ENCODE measurements around the gene POFUT2.
"Not testable (repeated sequence)": the region's sequence is repeated elsewhere in the genome, so short reads cannot be mapped to it uniquely, and the experiment has no call there.

The POFUT2 gene

DNA sequence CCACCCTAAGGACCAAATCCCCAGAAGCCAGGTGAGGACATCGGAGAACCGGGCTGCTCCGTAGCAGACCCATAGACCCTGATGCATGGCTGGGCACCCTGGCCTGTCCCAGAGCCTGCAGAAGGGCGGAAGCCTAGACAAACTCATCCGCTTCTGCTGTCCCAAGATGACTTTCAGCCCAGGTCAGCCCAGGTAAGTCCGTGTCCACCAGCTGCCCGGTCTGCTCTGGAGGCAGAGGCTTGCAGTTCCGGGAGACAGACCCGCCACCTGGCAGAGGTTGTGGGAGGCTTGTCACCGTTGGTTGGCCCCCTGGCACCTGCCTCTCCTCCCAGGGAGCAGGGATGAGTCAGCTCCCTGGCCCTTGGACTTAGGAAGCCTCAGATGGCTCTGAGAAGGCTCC is 22.8 kb upstream of the POFUT2 start:
- no peak for DNase-seq (ENCODE audit: low read depth in 1 of 2, low spot score in 1 of 2)

DNA sequence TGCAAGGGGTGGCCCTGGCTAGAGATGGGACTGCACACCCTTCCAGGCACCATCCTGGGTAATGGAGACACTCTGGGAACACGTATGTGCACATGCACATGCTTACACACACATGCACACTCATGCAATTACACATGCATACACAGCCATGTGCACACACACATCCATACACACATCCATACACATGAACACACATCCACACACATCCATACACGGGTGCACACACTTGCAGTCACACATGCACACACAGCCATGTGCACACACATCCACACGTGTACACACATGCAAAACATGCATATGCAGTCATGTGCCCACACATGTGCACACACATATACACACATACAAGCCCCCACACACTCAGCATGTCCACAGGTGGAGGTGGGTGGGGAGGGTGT is 22.3 kb upstream of the POFUT2 start:
- DNase-seq (ENCODE audit: low read depth in 1 of 2, low spot score in 1 of 2), result no peak

DNA sequence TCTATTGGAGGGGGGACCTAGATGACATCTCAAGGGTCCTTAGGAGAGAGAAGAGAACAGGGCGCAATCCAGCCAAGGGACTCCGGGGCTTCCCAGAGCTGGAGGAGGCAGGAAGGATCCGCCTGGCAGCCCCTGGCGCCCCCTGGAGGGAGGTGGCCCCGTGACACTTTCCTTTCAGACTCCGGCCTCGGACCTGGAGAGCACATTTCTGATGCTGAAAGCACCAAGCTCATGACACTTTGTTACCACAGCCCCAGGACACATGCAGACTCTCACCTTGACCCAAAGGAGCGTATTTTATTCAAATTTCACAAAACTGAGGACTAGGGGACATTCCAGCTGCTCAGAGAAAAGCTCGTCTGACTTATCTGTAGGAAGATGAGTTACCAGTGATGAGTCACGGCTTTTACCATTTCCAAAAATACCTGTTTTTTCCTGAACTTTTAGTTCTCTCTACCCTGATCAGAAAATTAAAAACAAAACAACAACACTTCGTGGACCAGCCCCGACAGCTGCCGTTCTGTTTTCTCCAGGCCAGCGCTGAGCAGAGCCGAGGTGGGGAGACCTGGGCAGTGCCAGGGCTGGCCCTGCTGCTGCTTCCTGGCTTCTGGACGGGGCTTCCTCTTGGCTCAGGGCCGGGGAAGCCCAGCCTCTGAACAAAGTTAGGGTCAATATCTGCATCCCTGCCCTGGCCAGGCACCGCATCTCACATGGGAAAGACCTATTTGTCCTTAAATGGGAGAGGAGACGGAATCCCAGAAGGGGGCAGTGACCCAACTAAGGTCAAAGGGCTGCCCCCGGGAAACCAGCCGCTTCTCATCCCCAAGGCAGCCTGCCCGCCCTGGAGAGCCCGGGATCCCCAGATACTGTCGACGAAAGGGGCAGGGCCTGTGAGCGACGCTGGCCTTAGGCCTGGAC is 21.6 kb upstream of the POFUT2 start:
- no peak for DNase-seq (ENCODE audit: low read depth in 1 of 2, low spot score in 1 of 2)

DNA sequence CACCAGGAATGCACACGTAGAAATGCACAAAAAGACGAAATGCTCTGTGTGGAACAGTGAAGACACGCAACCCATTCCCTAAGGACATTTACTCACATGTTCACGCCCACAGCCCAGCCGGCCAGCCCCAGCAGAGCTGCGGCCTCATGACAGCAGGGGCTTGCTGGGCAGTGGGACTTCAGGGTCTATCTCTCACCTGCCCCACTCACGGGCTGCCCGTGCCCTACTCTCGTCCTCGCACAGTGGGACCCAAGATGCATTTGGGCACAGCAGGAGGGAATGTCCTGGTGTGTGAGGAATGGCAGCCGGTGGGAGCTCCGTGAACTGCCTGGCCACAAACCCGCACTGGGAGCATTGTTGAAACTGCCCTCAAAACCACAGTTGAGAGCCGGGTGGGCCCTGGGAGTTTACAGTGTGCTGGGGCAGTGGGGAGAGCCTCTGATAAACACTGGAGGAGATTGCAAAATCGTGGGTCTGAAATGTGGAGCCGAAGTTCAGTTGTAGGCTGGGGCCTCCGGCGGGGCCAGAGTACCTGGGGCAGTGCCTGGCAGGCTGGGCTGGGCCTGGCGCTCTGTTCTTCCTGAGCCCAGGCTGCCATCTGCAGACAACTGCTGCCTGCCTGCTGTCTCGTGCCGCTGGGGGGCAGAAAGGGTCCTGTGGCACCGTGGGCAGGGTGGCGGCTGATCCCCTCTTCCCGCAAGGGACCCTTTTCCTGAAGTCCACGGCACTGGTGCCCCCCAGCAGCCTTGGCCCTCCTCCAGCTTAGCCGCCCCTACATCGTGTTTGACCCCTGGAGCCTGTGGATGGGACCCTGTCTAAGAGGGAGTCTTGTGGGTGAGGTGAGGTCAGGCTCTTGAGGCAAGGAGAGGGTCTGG is 20.7 kb upstream of the POFUT2 start:
- DNase-seq (ENCODE audit: low read depth in 1 of 2, low spot score in 1 of 2), result no peak

DNA sequence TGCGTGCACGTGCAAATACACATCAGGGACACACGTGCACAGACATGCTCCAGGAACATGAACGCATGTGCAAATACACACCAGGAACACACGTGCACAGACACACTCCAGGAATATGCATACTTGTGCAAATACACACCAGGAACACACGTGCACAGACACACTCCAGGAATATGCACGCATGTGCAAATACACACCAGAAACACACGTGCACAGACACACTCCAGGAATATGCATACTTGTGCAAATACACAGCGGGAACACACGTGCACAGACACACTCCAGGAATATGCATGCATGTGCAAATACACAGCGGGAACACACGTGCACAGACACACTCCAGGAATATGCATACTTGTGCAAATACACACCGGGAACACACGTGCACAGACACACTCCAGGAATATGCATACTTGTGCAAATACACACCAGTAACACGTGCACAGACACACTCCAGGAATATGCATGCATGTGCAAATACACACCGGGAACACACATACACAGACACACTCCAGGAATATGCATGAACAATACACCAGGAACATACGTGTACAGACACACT is 20.0 kb upstream of the POFUT2 start:
- DNase-seq (ENCODE audit: low read depth in 1 of 2, low spot score in 1 of 2), result not testable (repeated sequence)

DNA sequence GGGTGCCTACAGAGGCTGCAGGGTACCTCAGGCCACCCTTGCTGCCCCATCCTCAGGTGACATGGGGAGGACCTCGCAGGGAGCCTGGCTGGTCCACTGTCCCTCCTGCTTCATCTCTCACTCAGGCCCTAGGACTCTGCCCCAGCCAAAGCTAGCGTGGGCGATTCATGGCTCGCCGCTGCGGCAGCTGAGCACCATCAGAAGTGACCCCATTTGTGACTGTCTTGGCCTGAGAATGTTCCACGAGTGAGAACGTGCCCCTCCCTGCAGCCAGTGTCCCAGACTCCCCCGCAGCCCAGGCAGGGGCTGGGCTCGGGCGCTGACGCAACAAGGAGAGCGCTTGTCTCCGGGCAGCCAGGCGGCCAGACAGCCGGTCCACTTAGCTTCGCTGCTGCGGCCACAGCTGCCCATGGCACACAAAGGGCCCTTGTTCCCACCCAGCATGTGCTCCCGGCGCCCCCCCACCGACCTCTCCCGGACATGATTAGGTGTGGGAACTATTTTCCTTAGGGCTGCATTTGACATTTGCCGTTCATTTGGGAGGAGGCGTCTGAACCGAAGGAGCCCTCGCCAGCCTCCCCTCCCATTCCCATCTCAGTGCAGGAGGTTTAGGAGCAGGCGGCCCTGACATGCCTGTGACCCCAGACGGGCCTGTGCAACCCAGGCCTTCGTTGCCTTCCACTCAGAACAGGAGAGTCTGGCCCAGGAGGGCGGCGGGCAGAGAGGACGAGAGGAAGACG is 19.3 kb upstream of the POFUT2 start:
- DNase-seq (ENCODE audit: low read depth in 1 of 2, low spot score in 1 of 2), result no peak

DNA sequence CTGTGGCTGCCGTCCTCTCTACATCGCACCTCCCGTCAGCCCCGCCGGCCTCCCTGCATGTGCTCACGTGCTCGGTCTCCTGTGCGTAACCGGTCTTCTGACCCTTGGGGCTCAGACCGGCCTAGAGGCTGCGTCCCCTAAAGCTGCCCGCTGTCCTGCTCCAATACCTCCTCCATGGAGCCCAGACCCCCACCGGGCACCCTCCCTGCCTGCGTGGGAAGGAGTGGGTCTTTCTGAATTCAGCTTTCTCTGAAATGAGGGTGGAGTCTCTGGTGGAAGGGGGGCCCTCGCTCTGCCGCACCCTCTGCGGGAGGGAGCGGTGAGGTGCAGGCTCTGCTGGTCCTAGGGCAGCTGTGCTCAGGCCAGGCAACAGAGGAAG is 18.7 kb upstream of the POFUT2 start:
- no peak for DNase-seq (ENCODE audit: low read depth in 1 of 2, low spot score in 1 of 2)

DNA sequence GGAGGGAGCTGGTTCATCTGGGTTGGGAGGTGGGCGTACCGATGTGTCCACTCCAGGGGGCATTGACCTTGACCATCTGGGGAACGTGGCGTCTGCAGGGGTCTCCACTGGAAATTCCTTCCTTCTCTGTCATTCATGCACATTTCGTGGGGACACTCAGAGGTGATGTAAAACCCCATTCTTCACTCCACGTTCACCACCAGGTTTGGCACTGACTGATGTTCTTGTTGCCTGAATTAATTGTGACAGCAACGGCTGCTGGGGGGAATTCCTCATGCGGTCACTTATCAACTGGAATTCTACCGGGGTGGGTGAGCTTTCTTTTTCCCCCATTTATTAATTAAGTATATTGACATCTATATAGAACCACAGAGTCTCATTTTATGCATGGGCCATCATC is 18.1 kb upstream of the POFUT2 start:
- DNase-seq (ENCODE audit: low read depth in 1 of 2, low spot score in 1 of 2), result no peak

DNA sequence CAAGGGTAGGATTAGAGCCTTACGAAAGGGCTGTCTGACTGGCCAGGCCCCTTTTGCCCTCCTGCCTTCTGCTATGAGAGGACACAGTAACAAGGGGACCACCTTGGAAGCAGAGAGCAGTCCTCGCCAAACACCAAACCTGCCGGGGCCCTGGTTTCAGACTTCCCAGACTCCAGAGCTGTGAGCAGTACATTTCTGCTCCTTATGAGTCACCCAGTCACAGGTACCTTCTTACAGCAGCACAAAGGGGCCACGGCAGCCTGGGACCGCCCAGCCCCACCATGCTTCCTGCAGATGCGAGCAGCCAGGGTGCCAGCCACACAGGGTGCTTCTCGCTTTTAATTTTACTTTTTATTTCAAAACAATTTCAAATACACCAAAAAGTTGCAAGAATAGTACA is 17.2 kb upstream of the POFUT2 start:
- peak in 1 of 2 donors; percentile 18 for DNase-seq (ENCODE audit: low read depth in 1 of 2, low spot score in 1 of 2)

DNA sequence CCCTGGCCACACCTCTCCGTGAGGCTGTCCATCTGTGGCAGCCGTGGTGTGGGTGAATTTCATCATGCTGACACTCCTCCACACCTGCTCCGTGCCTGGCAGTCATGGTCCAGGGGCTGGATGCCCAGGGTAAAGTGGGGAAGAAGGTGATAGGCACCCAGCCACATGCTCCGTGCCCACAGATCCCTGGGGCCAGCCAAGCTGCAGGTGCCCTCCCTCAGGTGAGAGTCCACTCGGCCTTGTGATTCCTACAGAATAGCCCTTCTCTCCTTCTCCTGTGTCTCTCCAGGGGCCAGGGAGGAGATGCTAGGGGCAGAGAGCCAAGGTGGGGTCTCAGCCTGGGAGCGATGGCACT is 16.8 kb upstream of the POFUT2 start:
- no peak for DNase-seq (ENCODE audit: low read depth in 1 of 2, low spot score in 1 of 2)

DNA sequence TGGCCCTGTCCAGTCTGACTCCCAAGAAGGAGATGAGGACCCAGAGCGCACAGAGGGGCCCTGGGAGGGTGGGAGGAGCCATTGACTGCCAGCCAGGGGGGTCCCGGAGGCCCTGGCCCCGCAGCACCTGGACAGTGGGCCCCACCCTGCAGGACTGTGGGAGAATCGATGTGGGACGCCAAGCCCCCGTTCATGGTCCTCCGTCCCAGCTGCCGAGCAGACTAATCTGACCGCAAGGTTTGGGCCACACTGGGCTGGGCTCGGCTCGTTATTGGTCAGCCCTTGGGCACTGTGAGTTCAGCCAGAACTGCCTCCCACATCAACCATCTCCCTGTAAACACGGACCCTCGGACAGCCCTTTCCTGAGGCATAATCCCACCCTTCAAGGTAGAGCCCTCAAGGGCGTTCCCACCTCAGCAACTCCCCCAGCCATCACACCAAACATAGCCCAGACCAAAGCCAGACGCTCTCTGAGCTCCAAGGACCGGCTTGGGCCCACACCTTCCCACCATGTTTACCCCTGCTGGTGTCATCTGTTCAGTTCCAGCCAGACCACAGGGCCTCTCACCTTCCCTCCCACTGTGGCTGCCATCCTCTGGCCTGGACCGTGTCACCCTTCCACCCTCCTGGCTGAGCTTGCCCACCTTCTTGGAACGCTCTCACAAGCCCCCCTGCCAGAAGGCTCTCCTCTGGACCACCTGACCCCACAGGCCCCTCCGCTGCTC is 16.2 kb upstream of the POFUT2 start:
- no peak for DNase-seq (ENCODE audit: low read depth in 1 of 2, low spot score in 1 of 2)

DNA sequence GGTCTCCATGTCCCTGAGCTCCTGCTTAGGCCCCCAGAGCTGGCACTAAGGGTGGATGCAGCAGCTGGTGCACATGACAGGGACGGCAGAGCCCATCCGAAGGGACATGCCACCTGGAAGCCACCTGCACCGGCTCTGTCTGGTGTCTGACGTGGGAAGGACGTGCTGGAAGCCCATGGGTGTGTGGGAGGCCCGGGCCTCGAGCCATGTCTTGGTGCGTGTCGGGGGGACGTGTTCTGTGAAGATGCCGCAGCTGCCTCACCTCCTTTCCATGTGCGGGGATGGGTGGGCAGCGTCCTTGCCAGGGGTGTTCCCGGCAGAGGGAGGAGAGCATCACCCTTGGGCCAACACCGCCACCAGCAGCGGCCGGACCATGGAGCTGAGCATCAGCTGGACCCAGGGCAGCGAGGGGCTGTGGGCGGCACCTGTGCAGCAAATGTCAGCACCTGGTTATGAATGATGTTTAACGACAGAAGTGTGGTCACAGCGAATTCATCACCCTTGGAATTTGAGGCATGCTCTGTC is 15.5 kb upstream of the POFUT2 start:
- DNase-seq (ENCODE audit: low read depth in 1 of 2, low spot score in 1 of 2), result no peak

DNA sequence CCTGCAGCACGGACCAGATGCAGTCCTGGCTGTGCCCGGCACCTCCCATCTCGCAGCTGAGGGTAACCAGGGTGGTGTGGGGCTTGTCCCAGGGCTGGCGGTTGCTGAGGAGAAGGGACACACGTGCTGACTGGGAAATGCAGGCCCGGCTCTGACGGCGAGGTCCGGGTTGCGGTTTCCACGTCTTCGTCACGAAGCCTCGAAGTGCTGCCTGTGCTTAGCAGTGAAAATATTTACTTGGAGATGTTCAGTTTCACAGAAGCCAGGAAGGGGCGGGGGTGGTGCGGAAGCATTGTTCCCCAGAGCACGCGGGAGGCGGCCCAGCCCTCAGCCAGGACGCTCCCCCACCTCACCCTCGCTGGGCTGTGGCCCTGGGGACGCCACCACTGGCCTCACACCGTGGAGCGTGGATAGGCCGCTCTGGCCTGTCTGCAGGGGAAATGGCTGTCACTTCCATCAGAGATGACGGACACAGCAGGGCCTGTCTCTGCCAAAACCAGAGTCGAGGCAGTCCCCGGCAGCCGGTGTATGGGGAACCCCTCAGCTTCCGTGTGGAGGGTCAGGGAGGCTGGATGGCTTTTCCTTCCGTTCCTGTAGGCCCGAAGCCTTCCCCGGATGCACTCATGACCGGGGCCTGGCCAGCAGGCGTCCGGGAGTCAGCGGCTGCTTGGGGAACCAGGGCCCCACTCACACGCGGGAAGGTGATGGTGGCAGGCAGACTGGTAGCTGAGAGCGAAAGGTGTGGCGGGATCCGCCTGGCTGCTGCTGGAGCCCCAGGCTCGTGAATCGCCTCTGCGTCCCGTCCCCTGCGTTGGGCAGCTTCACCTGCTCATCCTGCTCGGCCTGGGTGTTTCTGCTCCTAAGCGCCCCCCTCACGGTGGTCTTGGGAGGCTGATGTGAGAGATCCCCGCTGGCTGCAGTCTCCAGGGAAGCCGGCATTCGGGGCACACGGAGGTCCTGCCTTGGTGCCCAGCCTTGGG is 14.7 kb upstream of the POFUT2 start:
- peak; percentile 29 to 53 for DNase-seq (ENCODE audit: low read depth in 1 of 2, low spot score in 1 of 2)

DNA sequence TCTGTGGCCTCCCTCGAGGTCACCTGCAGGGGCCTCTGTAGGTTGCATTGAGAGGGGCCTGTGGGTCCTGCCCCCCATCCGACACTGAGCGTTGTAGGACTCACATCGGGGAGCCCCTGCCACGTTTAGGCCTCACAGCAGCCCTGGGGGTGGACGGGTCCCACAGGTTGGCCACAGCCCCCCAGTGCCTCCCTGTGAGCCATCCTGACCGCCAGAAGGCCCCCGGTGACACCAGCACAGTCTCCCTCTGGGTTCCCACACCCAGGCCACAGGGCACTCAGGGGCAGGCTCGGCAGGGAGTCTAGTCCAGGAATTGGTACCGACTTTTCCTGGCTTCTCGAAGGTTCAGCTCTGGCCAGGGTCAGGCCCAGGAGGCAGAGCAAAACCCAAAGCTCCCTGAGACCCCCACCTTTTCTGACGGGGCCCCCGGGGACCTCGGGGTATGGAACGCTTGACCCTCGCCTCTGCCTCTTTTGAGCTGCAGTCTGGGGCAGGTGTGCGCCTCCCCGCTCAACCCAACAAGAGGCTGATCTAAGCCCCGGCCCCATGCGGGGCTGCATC is 13.9 kb upstream of the POFUT2 start:
- no peak for DNase-seq (ENCODE audit: low read depth in 1 of 2, low spot score in 1 of 2)

DNA sequence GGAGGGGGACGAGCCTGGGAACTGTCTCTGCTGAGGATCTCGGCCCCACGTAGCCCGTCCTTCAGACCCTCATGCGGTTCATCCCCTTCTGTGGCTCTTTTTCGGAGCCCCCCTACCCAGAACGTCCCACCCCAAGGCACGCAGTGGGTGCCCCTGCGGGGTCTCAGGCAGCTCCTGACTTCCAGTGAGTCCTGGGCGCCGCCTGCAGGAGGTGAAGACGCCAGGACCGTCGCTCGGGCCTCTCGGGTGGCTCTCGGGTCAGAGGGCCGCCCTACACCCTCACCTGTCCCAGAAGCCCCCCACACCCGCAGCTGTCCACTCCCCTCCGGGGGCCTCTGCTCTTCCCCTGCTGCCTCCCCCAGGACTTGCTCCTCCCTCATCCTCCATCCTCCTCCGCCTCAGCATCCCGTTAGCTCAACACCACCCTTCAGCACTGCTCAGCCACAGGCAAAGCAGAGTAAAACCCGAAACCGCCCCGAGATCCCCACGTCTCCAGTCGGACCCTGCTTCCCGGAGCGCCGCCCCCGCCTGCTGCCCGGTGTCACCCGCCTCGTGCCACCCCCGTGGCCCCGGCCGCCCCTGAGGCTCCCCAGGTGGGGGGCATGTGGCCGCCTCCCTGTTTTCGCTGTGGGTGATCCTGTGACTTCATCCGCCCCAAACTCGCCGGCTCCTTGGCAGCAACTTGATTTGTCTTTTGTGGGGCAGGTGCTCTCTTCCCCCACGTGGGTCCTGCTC is 13.3 kb upstream of the POFUT2 start:
- DNase-seq (ENCODE audit: low read depth in 1 of 2, low spot score in 1 of 2), result no peak

DNA sequence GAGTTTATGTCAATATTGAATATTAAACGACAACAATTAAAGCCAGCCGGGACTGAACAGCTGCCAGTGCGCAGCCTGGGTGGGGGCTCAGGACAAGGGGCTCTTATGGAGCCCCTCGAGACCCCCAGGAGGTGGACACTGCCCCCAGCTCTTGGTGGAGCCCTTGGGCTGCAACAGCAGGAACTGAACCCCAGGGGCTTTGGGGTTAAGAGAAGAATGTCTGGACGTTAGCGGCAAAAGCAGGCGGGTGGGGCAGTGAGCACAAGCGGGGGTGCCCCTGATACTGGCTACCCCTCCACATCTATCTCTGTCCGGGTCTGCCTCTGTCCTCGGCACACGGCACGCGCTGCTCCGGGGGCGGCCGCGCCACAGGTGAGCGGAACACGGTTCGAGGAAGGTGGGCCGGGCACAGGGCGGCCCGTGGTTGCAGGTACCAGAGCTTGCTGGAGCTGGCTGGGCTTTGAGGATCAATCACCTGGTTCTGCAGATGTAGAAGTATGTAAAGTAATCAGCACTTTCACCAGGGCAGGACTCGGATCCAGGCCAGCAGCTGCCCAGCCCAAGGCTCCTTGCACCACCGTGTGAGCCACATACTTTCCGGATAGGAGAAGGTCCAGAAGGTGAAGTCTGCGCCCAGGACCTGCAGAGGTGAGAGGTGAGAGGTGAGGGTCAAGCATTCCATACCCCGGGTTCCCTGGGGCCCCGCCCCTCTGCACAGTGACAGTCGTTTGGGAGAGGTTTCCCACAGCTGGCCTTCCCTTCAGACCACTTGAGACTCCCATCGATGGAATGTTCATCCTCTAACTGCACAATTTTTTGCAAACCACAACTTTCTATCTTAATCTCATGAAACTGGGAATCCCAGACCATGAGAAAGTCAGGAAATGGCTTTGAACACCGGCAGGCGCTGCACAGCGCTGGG is 12.4 kb upstream of the POFUT2 start:
- DNase-seq (ENCODE audit: low read depth in 1 of 2, low spot score in 1 of 2), result no peak
